Vagina (tissue), 2 donors: ENCODE results near the gene SLC5A5. TPM values are rescaled to one million over a fixed set of nuclear protein-coding genes. Genes with fewer than 3 reads are reported as not detected.
"Not testable (repeated sequence)": the region's sequence is repeated elsewhere in the genome, so short reads cannot be mapped to it uniquely, and the experiment has no call there.

ENCODE experiments used
- DNase-seq, 2 donors: peaks; one replicate each; pipeline ENCODE4 v3.0.0-alpha.2; 2017; ENCODE audit errors: extremely low spot score in 2 of 2
- H3K27ac ChIP-seq: fragments of 200-600 bp; sonication (generic); one replicate; pipeline ENCODE4 v1.5.1; 2019
- H3K27me3 ChIP-seq: fragments of 200-600 bp; sonication (generic); one replicate; pipeline ENCODE4 v1.5.1; 2019
- H3K36me3 ChIP-seq, 2 donors: fragments of 200-600 bp; sonication (generic); one replicate each; pipeline ENCODE4 v1.5.1; 2017 to 2019
- H3K4me1 ChIP-seq: fragments of 200-600 bp; sonication (generic); one replicate; pipeline ENCODE4 v1.5.1; 2019
- H3K4me3 ChIP-seq, 2 donors: fragments of 200-600 bp; sonication (generic); 1 replicate in 1 of 2; 2 replicates in 1 of 2; pipeline ENCODE4 v1.5.1; 2016 to 2019
- H3K9me3 ChIP-seq: fragments of 200-600 bp; sonication (generic); one replicate; pipeline ENCODE4 v1.5.1; 2019
- CTCF ChIP-seq, 3 experiments: fragments of 450-650 bp in 2 of 3; fragments of 200-600 bp in 1 of 3; sonication (generic) in 1 of 3; IDR thresholded peaks; one replicate each; pipeline ENCODE4 v1.5.1; 2017 to 2019; ENCODE audit warnings: antibody characterized with exemption in 3 of 3, mild to moderate bottlenecking in 2 of 3, moderate library complexity in 2 of 3
- POLR2A ChIP-seq, 2 donors: fragments of 450-650 bp; IDR thresholded peaks; one replicate each; pipeline ENCODE4 v1.6.1; 2017; ENCODE audit warnings: antibody characterized with exemption in 2 of 2, mild to moderate bottlenecking in 2 of 2, moderate library complexity in 2 of 2
- POLR2AphosphoS5 ChIP-seq, 2 donors: sonication (generic); formaldehyde crosslinking; IDR thresholded peaks; one replicate each; pipeline ENCODE4 v1.9.0; 2017; ENCODE audit warnings: antibody characterized with exemption in 2 of 2, mild to moderate bottlenecking in 2 of 2, low read depth in 1 of 2; ENCODE audit not compliant: insufficient read depth in 1 of 2
- intact Hi-C: fragments of 100-400 bp; cut with DNase I; formaldehyde crosslinking; loops from one replicate; pipeline ENCODE4 v1.15.1; 2023
- total RNA-seq: library from RNA; depleted of rRNA; stranded (reverse); fragments of >200 nt; gene quantifications from one replicate; pipeline ENCODE4 v1.2.3, GENCODE V29; 2016

The SLC5A5 gene
- total RNA-seq, 1 donor from 2014 or later = not detected

DNA sequence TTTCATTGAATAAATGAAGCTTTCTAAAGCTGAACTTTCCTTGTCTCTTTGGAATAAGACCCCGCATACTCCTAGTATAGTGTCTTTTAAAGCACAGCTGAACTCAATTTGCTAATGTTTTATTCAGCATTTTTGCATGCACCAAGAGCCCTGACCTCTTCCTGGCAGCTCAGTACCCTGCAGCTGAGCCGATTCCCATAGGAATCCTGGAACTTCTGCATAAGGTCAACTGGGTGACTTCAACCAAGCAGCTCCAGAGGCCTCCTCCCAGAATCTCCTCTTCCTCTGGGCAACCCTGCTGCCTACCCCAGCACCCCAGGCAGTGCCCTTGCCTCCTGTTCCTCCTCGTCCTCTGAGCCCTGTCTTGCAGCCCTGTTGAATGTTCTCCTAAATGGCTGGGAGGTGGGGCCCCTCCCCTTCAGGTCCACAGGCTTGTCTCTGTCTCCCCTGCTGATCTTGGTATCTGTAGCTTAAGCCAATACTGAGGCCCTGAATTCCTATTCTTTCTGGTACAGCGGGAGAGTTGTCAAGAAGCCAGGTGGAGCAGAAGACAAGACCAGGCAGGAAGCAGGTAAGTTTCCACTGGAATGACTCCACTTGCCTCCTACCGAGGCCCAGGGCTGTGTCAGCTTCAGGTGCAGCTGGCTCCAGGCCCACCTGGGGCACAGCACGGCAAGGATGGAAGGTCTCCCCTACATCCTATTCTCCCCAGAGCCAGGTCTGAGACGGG, 37.4 kb downstream of the SLC5A5 start:
- Histone ChIP-seq H3K27me3 (no peaks in the 10 kb centered on the region), H3K36me3 (no peaks in the 10 kb centered on the region), H3K9me3 (peaks cover 3% of the 10 kb centered on the region), H3K4me3 (no peak overlapping the region), H3K4me1 (no peaks in the 10 kb centered on the region), H3K27ac (no peak overlapping the region)
- intact Hi-C loops = no loop called here
- no peak for DNase-seq
- TF ChIP-seq POLR2A (IDR thresholded peaks at IDR 0.05) = no peak
- no peak for TF ChIP-seq POLR2AphosphoS5 (IDR thresholded peaks at IDR 0.05; ENCODE audit: insufficient read depth in 1 of 2, low read depth in 1 of 2)
- TF ChIP-seq CTCF (IDR thresholded peaks at IDR 0.05) = no peak

- H3K27ac ChIP-seq = no peak overlapping the region
- H3K4me1 ChIP-seq = no peaks in the 10 kb centered on the region
- no peak for DNase-seq
- no peak overlapping the region for H3K4me3 ChIP-seq
- H3K36me3 ChIP-seq = no peaks in the 10 kb centered on the region
- intact Hi-C loops = no loop called here
- no peaks in the 10 kb centered on the region for H3K27me3 ChIP-seq
- peaks cover 3% of the 10 kb centered on the region for H3K9me3 ChIP-seq
- TF ChIP-seq POLR2AphosphoS5 (IDR thresholded peaks at IDR 0.05; ENCODE audit: insufficient read depth in 1 of 2, low read depth in 1 of 2) (no peak), CTCF (IDR thresholded peaks at IDR 0.05) (no peak), POLR2A (IDR thresholded peaks at IDR 0.05) (no peak)
Measured at GRCh38 chr19:17910791-17911360, 39.1 kb downstream of the SLC5A5 start.

GRCh38 chr19:17915940-17916593, 44.3 kb downstream of the SLC5A5 start:
- H3K27me3 ChIP-seq = no peaks in the 10 kb centered on the region
- TF ChIP-seq POLR2A (IDR thresholded peaks at IDR 0.05) (no peak), POLR2AphosphoS5 (IDR thresholded peaks at IDR 0.05; ENCODE audit: insufficient read depth in 1 of 2, low read depth in 1 of 2) (peak in 1 of 2 donors; percentile 43), CTCF (IDR thresholded peaks at IDR 0.05) (no peak)

DNA sequence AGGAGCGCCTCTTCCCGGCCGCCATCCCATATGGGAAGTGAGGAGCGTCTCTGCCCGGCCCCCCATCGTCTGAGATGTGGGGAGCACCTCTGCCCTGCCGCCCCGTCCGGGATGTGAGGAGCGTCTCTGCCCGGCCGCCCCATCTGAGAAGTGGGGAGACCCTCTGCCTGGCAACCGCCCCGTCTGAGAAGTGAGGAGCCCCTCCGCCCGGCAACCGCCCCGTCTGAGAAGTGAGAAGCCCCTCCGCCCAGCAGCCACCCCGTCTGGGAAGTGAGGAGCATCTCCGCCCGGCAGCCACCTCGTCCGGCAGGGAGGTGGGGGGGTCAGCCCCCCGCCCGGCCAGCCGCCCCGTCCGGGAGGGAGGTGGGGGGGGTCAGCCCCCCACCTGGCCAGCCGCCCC, 46.4 kb downstream of the SLC5A5 start:
- H3K4me3 ChIP-seq, H3K9me3 ChIP-seq, intact Hi-C loops, DNase-seq, H3K27ac ChIP-seq, H3K27me3 ChIP-seq, H3K36me3 ChIP-seq, H3K4me1 ChIP-seq: not testable (repeated sequence)

More at GRCh38 chr19:17915940-17916593, 44.3 kb downstream of the SLC5A5 start:
- Histone ChIP-seq H3K4me1 (no peaks in the 10 kb centered on the region), H3K36me3 (no peaks in the 10 kb centered on the region), H3K27ac (no peak overlapping the region), H3K4me3 (no peak overlapping the region), H3K9me3 (no peaks in the 10 kb centered on the region)
- DNase-seq = no peak
- intact Hi-C loops = no loop called here

DNA sequence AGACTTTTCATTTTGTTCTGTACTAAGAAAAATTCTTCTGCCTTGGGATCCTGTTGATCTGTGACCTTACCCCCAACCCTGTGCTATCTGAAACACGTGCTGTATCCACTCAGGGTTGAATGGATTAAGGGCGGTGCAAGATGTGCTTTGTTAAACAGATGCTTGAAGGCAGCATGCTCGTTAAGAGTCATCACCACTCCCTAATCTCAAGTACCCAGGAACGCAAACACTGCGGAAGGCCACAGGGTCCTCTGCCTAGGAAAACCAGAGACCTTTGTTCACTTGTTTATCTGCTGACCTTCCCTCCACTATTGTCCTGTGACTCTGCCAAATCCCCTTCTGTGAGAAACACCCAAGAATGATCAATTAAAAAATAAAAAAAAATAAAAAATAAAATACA, 47.4 kb downstream of the SLC5A5 start:
- intact Hi-C loops = not testable (repeated sequence)

DNA sequence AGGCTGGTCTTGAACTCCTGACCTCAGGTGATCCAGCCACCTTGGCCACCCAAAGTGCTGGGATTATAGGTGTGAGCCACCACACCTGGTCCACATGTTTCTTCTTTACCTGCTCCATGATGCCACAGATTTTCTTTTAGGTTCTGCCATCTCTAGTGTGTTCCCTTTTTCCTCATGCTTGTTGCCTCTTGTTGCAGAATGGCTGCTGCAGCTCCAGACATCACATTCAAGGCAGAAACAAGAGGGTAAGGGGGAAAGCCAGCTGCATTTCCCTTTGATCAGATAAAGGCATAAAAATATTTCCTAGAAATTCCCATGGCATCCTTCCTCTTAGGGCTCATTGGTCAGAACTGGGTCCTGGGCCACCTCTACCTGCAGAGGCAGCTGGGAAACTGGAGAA, 48.8 kb downstream of the SLC5A5 start:
- Histone ChIP-seq H3K4me1 (no peaks in the 10 kb centered on the region), H3K4me3 (no peak overlapping the region), H3K9me3 (no peaks in the 10 kb centered on the region), H3K27me3 (no peaks in the 10 kb centered on the region), H3K36me3 (no peaks in the 10 kb centered on the region), H3K27ac (no peak overlapping the region)
- intact Hi-C loops = no loop called here
- no peak for TF ChIP-seq POLR2A (IDR thresholded peaks at IDR 0.05)
- DNase-seq = no peak

More for the DNA sequence above, 47.4 kb downstream of the SLC5A5 start:
- not testable (repeated sequence) for H3K4me1 ChIP-seq, H3K4me3 ChIP-seq, H3K27ac ChIP-seq, H3K36me3 ChIP-seq, DNase-seq, H3K27me3 ChIP-seq, H3K9me3 ChIP-seq
